K562 (cell line): Measurements from ENCODE around the gene FILIP1. TPM values are rescaled to one million over a fixed set of nuclear protein-coding genes. Genes with fewer than 3 reads are reported as not detected.
A peak's percentile ranks its signal among the peaks of the same experiment; 100 is the strongest.

ENCODE experiments used
- CBX1 ChIP-seq: sonication (generic); IDR thresholded peaks from 2 replicates; pipeline ENCODE4 v1.6.1; 2016; ENCODE audit warnings: antibody characterized with exemption, low read depth, mild to moderate bottlenecking
- CBX5 ChIP-seq: IDR thresholded peaks from 2 replicates; pipeline ENCODE4 v1.6.1; 2014; ENCODE audit warnings: low read depth, borderline replicate concordance
- FOXA1 ChIP-seq: fragments of 450-650 bp; IDR thresholded peaks from 2 replicates; pipeline ENCODE4 v1.6.1; 2016; ENCODE audit warnings: mild to moderate bottlenecking, borderline replicate concordance
- KLF16 ChIP-seq: IDR thresholded peaks from 2 replicates; pipeline ENCODE4 v1.6.1; 2016; ENCODE audit warnings: antibody characterized with exemption
- MAZ ChIP-seq, 2 experiments: fragments of 450-650 bp in 1 of 2; sonication (generic) in 1 of 2; formaldehyde crosslinking; IDR thresholded peaks in 1 of 2; conservative IDR thresholded peaks in 1 of 2; 2 replicates each; pipeline versions ENCODE4 v1.4.0 to v1.5.0; 2020; ENCODE audit warnings: mild to moderate bottlenecking in 1 of 2, missing genetic modification reagents in 1 of 2
- POLR2B ChIP-seq: fragments of 450-650 bp; IDR thresholded peaks from 2 replicates; pipeline ENCODE4 v1.6.1; 2018; ENCODE audit warnings: low read depth; ENCODE audit not compliant: partially characterized antibody
- PRPF4 ChIP-seq: fragments of 200-400 bp; formaldehyde crosslinking; IDR thresholded peaks from one replicate; pipeline ENCODE4 v1.6.1; 2017; ENCODE audit warnings: low read length, low read depth, mild to moderate bottlenecking; ENCODE audit not compliant: insufficient read depth, poor library complexity, severe bottlenecking
- SP1 ChIP-seq: sonication (generic); formaldehyde crosslinking; IDR thresholded peaks from 2 replicates; pipeline ENCODE4 v1.8.1; 2022; ENCODE audit warnings: mild to moderate bottlenecking, missing genetic modification reagents
- ZNF212 ChIP-seq: fragments of 450-650 bp; formaldehyde crosslinking; IDR thresholded peaks from 2 replicates; pipeline ENCODE4 v1.4.0; 2020; ENCODE audit warnings: mild to moderate bottlenecking
- ZNF561 ChIP-seq: fragments of 450-650 bp; formaldehyde crosslinking; conservative IDR thresholded peaks from 2 replicates; pipeline ENCODE4 v1.4.0; 2020; ENCODE audit warnings: mild to moderate bottlenecking, moderate library complexity
- polyA plus RNA-seq, 8 experiments: library from polyadenylated mRNA; depleted of rRNA in 4 of 8; stranded (reverse) in 5 of 8; unstranded in 3 of 8; fragments of >200 nt; fragmentation: Nextera tagmentation in 2 of 8; fragmentation: Illumina TruSeq in 1 of 8; extraction: Ambion mirVana in 2 of 8; extraction: Trizol in 1 of 8; gene quantifications; 2 replicates each; pipeline versions ENCODE4 v1.2.1 to v1.2.3, GENCODE V29; 2011 to 2014; ENCODE audit warnings: inconsistent platforms in 1 of 8, missing spikeins in 1 of 8
- total RNA-seq, 7 experiments: library from RNA; depleted of rRNA in 6 of 7; stranded (reverse); fragments of >200 nt in 6 of 7; fragmentation: Illumina TruSeq in 2 of 7; extraction: Trizol in 2 of 7; gene quantifications; 2 replicates each; pipeline versions ENCODE4 v1.2.1 to v1.2.3, GENCODE V29; 2011 to 2021; ENCODE audit warnings: low replicate concordance in 1 of 7
- TF ChIP-seq, protein P1 (sequence below): sonication (generic); formaldehyde crosslinking; IDR thresholded peaks from 2 replicates; pipeline ENCODE4 v1.8.1; 2023; ENCODE audit warnings: mild to moderate bottlenecking, missing genetic modification reagents, moderate library complexity
- TF ChIP-seq, protein P2 (sequence below): sonication (generic); formaldehyde crosslinking; IDR thresholded peaks from 2 replicates; pipeline ENCODE4 v1.8.1; 2023; ENCODE audit warnings: missing genetic modification reagents, mild to moderate bottlenecking, borderline replicate concordance
- TF ChIP-seq, protein P3 (sequence below): IDR thresholded peaks from 2 replicates; pipeline ENCODE4 v1.6.1; 2012; ENCODE audit warnings: low read depth, low read length, improper control_type of control experiment, borderline replicate concordance
- TF ChIP-seq, protein P4 (sequence below): fragments of 250-450 bp; sonication (Bioruptor Pico); IDR thresholded peaks from 2 replicates; pipeline ENCODE4 v1.5.0; 2021; ENCODE audit warnings: mild to moderate bottlenecking, moderate library complexity

FILIP1 gene
- total and polyA plus RNA-seq, 9 of the 15 experiments (the other 6 are each of a cell fraction or from before 2014, with no cell fraction given) = 0.03 to 0.25 (median 0.10) TPM; not detected in 1

DNA sequence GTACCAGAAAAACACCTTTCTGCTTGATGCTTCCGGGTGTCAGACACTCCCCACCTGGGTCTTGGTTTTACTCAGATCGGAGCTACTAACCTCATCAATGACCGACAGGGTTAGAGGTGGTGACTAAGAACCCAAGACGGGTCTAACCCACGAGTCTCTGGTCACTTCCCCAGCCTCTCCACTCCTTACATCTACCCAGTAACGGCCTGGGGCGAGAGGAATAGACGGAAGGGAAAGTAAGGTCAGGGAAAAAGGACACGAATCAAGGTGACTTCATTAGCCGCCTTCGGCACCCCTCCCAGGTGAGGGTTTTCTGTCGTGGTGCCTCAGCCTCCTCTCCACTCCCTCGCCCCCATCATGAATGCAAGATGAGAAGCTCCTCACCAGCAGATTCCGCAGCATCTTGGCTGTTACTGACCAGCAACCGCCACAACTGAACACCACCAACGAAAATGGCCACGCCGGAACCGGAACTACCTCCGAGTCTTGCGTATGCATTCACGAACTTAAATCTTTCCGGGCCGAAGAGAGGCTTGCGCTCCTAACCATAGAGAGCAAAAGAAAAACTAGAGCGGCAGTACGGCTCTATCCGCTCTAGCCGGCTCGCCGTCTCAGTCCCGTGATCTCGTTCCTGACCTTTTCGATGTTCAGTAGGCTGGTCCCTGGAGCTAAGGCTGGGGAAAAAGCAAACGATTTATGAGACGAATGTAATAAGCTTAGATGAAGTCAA, 250.1 kb downstream of the FILIP1 start, which contains the start of gene COX7A2 (continued):
- TF ChIP-seq CBX5 = peak; percentile 28; the same call in 1 of the 2 replicates
- TF ChIP-seq KLF16 = no peak
- no peak for TF ChIP-seq ZNF561 (CRISPR knock-in tag)
- no peak for TF ChIP-seq FOXA1
- TF ChIP-seq ZNF212 (CRISPR knock-in tag) = no peak
- no peak for TF ChIP-seq PRPF4
- TF ChIP-seq SP1 = peak; percentile 54; the same call in 1 of the 2 replicates
- TF ChIP-seq, protein P1, sequence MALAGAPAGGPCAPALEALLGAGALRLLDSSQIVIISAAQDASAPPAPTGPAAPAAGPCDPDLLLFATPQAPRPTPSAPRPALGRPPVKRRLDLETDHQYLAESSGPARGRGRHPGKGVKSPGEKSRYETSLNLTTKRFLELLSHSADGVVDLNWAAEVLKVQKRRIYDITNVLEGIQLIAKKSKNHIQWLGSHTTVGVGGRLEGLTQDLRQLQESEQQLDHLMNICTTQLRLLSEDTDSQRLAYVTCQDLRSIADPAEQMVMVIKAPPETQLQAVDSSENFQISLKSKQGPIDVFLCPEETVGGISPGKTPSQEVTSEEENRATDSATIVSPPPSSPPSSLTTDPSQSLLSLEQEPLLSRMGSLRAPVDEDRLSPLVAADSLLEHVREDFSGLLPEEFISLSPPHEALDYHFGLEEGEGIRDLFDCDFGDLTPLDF (CRISPR knock-in tag) = 0 out of 2 replicates have a peak, but pooled peaks have one; percentile 17
- TF ChIP-seq, protein P2, sequence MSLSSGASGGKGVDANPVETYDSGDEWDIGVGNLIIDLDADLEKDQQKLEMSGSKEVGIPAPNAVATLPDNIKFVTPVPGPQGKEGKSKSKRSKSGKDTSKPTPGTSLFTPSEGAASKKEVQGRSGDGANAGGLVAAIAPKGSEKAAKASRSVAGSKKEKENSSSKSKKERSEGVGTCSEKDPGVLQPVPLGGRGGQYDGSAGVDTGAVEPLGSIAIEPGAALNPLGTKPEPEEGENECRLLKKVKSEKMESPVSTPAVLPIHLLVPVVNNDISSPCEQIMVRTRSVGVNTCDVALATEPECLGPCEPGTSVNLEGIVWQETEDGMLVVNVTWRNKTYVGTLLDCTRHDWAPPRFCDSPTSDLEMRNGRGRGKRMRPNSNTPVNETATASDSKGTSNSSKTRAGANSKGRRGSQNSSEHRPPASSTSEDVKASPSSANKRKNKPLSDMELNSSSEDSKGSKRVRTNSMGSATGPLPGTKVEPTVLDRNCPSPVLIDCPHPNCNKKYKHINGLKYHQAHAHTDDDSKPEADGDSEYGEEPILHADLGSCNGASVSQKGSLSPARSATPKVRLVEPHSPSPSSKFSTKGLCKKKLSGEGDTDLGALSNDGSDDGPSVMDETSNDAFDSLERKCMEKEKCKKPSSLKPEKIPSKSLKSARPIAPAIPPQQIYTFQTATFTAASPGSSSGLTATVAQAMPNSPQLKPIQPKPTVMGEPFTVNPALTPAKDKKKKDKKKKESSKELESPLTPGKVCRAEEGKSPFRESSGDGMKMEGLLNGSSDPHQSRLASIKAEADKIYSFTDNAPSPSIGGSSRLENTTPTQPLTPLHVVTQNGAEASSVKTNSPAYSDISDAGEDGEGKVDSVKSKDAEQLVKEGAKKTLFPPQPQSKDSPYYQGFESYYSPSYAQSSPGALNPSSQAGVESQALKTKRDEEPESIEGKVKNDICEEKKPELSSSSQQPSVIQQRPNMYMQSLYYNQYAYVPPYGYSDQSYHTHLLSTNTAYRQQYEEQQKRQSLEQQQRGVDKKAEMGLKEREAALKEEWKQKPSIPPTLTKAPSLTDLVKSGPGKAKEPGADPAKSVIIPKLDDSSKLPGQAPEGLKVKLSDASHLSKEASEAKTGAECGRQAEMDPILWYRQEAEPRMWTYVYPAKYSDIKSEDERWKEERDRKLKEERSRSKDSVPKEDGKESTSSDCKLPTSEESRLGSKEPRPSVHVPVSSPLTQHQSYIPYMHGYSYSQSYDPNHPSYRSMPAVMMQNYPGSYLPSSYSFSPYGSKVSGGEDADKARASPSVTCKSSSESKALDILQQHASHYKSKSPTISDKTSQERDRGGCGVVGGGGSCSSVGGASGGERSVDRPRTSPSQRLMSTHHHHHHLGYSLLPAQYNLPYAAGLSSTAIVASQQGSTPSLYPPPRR (CRISPR knock-in tag) = 0 out of 2 replicates have a peak, but pooled peaks have one; percentile 70
- peak; percentile 78 for TF ChIP-seq CBX1
- TF ChIP-seq, protein P3, sequence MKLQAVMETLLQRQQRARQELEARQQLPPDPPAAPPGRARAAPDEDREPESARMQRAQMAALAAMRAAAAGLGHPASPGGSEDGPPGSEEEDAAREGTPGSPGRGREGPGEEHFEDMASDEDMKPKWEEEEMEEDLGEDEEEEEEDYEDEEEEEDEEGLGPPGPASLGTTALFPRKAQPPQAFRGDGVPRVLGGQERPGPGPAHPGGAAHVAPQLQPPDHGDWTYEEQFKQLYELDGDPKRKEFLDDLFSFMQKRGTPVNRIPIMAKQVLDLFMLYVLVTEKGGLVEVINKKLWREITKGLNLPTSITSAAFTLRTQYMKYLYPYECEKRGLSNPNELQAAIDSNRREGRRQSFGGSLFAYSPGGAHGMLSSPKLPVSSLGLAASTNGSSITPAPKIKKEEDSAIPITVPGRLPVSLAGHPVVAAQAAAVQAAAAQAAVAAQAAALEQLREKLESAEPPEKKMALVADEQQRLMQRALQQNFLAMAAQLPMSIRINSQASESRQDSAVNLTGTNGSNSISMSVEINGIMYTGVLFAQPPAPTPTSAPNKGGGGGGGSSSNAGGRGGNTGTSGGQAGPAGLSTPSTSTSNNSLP = peak; percentile 68; the same call in 1 of the 2 replicates
- TF ChIP-seq POLR2B = peak; percentile 97
- TF ChIP-seq MAZ (CRISPR knock-in tag; conservative IDR thresholded peaks at IDR 0.05 in 1 of 2, IDR thresholded peaks at IDR 0.05 in 1 of 2) = peak in 1 of 2 experiments; percentile 59; a peak in 1 of 4 replicates
- TF ChIP-seq, protein P4, sequence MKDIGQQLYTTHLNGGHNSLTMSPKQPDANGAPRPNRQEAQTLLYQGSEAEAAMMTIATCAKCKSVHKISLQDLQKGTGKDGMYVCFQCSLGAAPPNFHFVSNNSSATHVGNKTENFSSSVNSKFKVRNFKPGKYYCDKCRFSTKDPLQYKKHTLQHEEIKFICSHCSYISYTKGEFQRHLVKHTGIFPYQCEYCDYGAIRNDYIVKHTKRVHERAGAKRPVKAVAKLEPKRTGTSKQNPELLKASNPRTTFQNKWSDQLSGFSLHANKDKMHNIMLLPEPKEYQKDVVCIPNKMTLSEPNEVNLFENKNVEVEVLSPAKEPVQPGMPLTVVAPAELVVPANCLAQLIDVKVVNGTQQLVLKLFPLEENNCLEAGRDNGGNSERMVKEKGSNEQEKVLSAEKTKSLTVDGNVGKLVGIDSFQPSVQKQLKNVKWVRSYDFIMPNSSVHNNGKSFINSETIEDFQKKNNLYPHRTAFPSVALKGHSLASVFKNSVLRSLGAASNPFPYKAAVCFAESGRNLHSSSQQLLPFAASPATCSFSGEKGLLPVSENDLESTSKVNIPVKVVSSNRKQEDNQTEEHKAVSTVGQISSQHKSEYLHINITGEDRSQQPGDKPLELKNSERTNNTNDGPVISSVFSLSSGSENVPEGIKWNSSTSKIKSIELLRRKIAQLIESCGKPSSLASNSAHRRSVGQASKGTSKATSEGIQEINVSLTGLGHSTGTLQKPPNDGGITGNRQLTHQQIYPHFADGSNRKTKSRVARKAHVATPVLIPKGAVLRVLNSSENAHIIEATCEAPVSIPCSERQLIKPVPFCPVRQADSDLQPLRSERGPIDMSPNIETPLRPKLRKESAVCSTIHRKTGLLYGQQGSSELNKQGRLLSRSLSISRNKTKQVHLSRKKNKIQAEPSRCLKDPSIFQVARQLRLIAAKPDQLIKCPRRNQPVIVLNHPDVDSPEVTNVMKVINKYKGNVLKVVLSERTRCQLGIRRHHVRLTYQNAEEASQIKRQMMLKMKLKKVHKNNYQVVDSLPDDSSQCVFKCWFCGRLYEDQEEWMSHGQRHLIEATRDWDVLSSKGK (CRISPR knock-in tag) = no peak
